Measurements from ENCODE around the gene FAM161B. TPM values are rescaled to one million over a fixed set of nuclear protein-coding genes. Genes with fewer than 3 reads are reported as not detected.
"Not testable (repeated sequence)": the region's sequence is repeated elsewhere in the genome, so short reads cannot be mapped to it uniquely, and the experiment has no call there.

Gene FAM161B, protein sequence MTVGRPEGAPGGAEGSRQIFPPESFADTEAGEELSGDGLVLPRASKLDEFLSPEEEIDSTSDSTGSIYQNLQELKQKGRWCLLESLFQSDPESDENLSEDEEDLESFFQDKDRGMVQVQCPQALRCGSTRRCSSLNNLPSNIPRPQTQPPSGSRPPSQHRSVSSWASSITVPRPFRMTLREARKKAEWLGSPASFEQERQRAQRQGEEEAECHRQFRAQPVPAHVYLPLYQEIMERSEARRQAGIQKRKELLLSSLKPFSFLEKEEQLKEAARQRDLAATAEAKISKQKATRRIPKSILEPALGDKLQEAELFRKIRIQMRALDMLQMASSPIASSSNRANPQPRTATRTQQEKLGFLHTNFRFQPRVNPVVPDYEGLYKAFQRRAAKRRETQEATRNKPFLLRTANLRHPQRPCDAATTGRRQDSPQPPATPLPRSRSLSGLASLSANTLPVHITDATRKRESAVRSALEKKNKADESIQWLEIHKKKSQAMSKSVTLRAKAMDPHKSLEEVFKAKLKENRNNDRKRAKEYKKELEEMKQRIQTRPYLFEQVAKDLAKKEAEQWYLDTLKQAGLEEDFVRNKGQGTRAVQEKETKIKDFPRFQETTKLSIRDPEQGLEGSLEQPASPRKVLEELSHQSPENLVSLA
- 0.57 and 0.68 TPM in 2 replicates for total RNA-seq

DNA sequence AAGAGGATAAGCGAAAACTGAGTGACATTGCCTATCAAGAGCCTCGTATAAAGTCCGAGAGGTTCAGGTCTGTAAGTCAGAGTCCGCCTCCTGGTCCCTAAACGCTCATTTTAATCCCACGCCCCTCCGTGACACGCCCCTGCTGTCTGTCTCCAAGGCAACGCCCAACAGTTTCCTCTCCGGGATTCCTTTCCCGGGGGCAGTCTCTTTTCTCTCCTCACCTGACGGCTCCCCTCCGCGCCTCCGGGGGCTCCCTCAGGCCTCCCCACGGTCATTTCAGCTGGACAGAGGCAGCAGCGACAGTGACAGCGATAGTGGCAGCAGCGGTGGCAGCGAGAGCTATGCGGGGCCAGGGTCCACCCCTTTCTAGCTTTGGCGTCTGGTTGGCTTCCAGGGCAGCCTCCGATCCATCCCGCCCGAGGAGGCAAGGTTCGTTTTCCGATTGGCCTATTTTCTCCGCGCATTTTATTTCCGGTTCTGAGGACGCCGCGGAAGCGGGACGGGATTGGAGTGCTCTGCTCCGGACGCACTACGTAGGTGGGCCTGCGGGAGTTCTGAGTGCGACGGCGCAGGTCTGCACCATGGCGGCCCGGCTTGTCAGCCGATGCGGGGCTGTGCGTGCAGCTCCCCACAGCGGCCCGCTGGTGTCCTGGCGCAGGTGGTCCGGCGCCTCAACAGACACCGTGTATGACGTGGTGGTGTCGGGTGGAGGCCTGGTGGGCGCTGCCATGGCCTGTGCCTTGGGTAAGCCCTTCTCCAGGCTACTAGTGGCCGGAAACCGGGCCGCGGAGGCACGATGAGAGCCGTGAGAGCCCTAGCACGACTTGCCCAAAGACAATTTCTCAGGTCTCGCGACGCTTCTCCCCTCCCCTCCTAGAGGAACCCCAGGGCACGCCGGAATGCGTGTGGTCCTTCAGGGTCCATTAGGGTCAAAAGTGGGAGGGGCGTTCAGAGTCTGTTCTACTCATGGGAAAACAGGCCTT is at the start of gene FAM161B, which contains the start of gene COQ6:
Gene FAM161B (minus strand): TSS at position 343 of the 983 bp plus-strand sequence. CDS start 68 bp downstream, at position 275.
Gene COQ6 (plus strand): TSS at position 551 of the 983 bp plus-strand sequence. CDS start 31 bp downstream, at position 582.
- Mint-ChIP-seq H3K36me3 (ENCODE audit: low read depth) (peaks cover 4% of the 10 kb centered on the region), H3K27ac (peak within 1 kb of the TSS; percentile 79), H3K4me3 (ENCODE audit: low read depth) (peak within 1 kb of the TSS; percentile 95), H3K27me3 (ENCODE audit: low read depth) (no peaks in the 10 kb centered on the region), H3K9me3 (no peaks in the 10 kb centered on the region), H3K4me1 (ENCODE audit: low read depth) (peaks cover 8% of the 10 kb centered on the region)
- intact Hi-C loops (cut with micrococcal nuclease): loop anchor here (1.0 to 5.0 kb wide), 3 partner anchors 63 to 134 kb away; partner anchors contain the start of genes ALDH6A1, BBOF1, ENTPD5 and LIN52
- peak; percentile 92 for DNase-seq (ENCODE audit: low spot score)

DNA sequence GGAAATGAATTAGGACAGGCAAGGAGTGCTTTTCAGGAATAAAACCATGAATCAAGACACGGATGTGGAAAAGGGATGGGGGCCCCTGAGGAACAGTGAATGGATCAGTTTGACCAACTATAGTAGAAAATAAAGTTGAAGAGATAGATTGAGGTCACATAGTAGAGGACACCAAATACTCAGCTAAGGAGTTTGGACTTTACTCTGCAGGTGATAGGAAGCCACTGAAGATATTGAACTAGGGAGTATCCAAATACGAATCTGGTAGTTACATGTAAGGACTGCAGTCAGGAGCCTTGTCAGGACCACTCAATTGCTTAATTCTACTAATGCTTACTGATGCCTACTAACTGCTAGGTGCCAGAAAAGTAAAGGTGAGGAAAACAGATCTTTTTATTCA is 48.8 kb upstream of the FAM161B start:
- intact Hi-C loops (cut with micrococcal nuclease): no loop called here
- Mint-ChIP-seq H3K4me1 (ENCODE audit: low read depth) (no peaks in the 10 kb centered on the region), H3K27ac (no peak overlapping the region)

GRCh38 chr14:73997944-73998447 is 48.1 kb upstream of the FAM161B start:
- no peaks in the 10 kb centered on the region for H3K4me1 Mint-ChIP-seq (ENCODE audit: low read depth)
- no peaks in the 10 kb centered on the region for H3K36me3 Mint-ChIP-seq (ENCODE audit: low read depth)
- H3K9me3 Mint-ChIP-seq: no peaks in the 10 kb centered on the region
- no peaks in the 10 kb centered on the region for H3K27me3 Mint-ChIP-seq (ENCODE audit: low read depth)
- intact Hi-C loops (cut with micrococcal nuclease): no loop called here
- DNase-seq (ENCODE audit: low spot score): no peak
- H3K27ac Mint-ChIP-seq: no peak overlapping the region
- no peak overlapping the region for H3K4me3 Mint-ChIP-seq (ENCODE audit: low read depth)

More for the DNA sequence above, 48.8 kb upstream of the FAM161B start:
- Mint-ChIP-seq H3K27me3 (ENCODE audit: low read depth) (no peaks in the 10 kb centered on the region), H3K9me3 (no peaks in the 10 kb centered on the region), H3K4me3 (ENCODE audit: low read depth) (no peak overlapping the region), H3K36me3 (ENCODE audit: low read depth) (no peaks in the 10 kb centered on the region)
- no peak for DNase-seq (ENCODE audit: low spot score)

- Mint-ChIP-seq H3K27me3 (ENCODE audit: low read depth) (no peaks in the 10 kb centered on the region), H3K9me3 (no peaks in the 10 kb centered on the region), H3K36me3 (ENCODE audit: low read depth) (no peaks in the 10 kb centered on the region), H3K27ac (no peak overlapping the region), H3K4me1 (ENCODE audit: low read depth) (no peaks in the 10 kb centered on the region), H3K4me3 (ENCODE audit: low read depth) (no peak overlapping the region)
- intact Hi-C loops (cut with micrococcal nuclease): no loop called here
- no peak for DNase-seq (ENCODE audit: low spot score)
These were observed 47.4 kb upstream of the FAM161B start for GRCh38 chr14:73997108-73997943.

GRCh38 chr14:73996731-73997107 is 46.8 kb upstream of the FAM161B start:
- no peaks in the 10 kb centered on the region for H3K9me3 Mint-ChIP-seq
- no peak for DNase-seq (ENCODE audit: low spot score)
- H3K4me3 Mint-ChIP-seq (ENCODE audit: low read depth): no peak overlapping the region
- no peaks in the 10 kb centered on the region for H3K36me3 Mint-ChIP-seq (ENCODE audit: low read depth)
- intact Hi-C loops (cut with micrococcal nuclease): no loop called here
- no peaks in the 10 kb centered on the region for H3K4me1 Mint-ChIP-seq (ENCODE audit: low read depth)
- H3K27ac Mint-ChIP-seq: no peak overlapping the region
- no peaks in the 10 kb centered on the region for H3K27me3 Mint-ChIP-seq (ENCODE audit: low read depth)

- Mint-ChIP-seq H3K36me3 (ENCODE audit: low read depth) (no peaks in the 10 kb centered on the region), H3K4me3 (ENCODE audit: low read depth) (no peak overlapping the region), H3K27me3 (ENCODE audit: low read depth) (no peaks in the 10 kb centered on the region), H3K27ac (no peak overlapping the region), H3K9me3 (no peaks in the 10 kb centered on the region), H3K4me1 (ENCODE audit: low read depth) (no peaks in the 10 kb centered on the region)
- DNase-seq (ENCODE audit: low spot score): no peak
- intact Hi-C loops (cut with micrococcal nuclease): no loop called here
These were observed 46.1 kb upstream of the FAM161B start for GRCh38 chr14:73995977-73996378.

DNA sequence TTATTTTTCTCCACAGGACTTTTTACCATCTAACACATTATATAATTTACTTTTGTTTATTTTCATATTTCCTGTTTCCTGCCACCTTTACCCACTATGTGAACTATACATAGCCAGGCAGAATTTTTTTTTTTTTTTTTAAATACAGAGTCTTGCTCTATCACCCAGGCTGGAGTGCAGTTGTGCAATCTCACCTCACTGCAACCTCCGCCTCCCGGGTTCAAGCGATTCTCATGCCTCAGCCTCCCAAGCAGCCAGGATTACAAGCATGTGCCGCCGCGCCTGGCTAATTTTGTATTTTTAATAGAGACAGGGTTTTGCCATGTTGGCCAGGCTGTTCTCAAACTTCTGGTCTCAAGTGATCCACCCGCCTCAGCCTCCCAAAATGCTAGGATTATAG is 45.0 kb upstream of the FAM161B start:
- H3K27me3 Mint-ChIP-seq (ENCODE audit: low read depth); H3K9me3 Mint-ChIP-seq; H3K36me3 Mint-ChIP-seq (ENCODE audit: low read depth); H3K4me1 Mint-ChIP-seq (ENCODE audit: low read depth); H3K27ac Mint-ChIP-seq; intact Hi-C loops (cut with micrococcal nuclease); H3K4me3 Mint-ChIP-seq (ENCODE audit: low read depth); DNase-seq (ENCODE audit: low spot score): not testable (repeated sequence)

- H3K9me3 Mint-ChIP-seq: no peaks in the 10 kb centered on the region
- intact Hi-C loops (cut with micrococcal nuclease): no loop called here
- no peaks in the 10 kb centered on the region for H3K27me3 Mint-ChIP-seq (ENCODE audit: low read depth)
- H3K4me1 Mint-ChIP-seq (ENCODE audit: low read depth): no peaks in the 10 kb centered on the region
- no peak overlapping the region for H3K4me3 Mint-ChIP-seq (ENCODE audit: low read depth)
- H3K36me3 Mint-ChIP-seq (ENCODE audit: low read depth): peaks cover 4% of the 10 kb centered on the region
- DNase-seq (ENCODE audit: low spot score): no peak
- no peak overlapping the region for H3K27ac Mint-ChIP-seq
These were observed 41.2 kb upstream of the FAM161B start for GRCh38 chr14:73991092-73991491.

- H3K9me3 Mint-ChIP-seq; H3K27ac Mint-ChIP-seq; H3K27me3 Mint-ChIP-seq (ENCODE audit: low read depth); intact Hi-C loops (cut with micrococcal nuclease); H3K4me1 Mint-ChIP-seq (ENCODE audit: low read depth); DNase-seq (ENCODE audit: low spot score); H3K4me3 Mint-ChIP-seq (ENCODE audit: low read depth): not testable (repeated sequence)
- peaks cover 12% of the 10 kb centered on the region for H3K36me3 Mint-ChIP-seq (ENCODE audit: low read depth)
These were observed 38.8 kb upstream of the FAM161B start for GRCh38 chr14:73988656-73989055.

GRCh38 chr14:73988065-73988464 is 38.2 kb upstream of the FAM161B start:
- H3K27me3 Mint-ChIP-seq (ENCODE audit: low read depth): no peaks in the 10 kb centered on the region
- no peak for DNase-seq (ENCODE audit: low spot score)
- intact Hi-C loops (cut with micrococcal nuclease): no loop called here
- no peak overlapping the region for H3K27ac Mint-ChIP-seq
- H3K4me3 Mint-ChIP-seq (ENCODE audit: low read depth): no peak overlapping the region
- H3K9me3 Mint-ChIP-seq: no peaks in the 10 kb centered on the region
- H3K36me3 Mint-ChIP-seq (ENCODE audit: low read depth): peaks cover 12% of the 10 kb centered on the region
- H3K4me1 Mint-ChIP-seq (ENCODE audit: low read depth): no peaks in the 10 kb centered on the region

DNA sequence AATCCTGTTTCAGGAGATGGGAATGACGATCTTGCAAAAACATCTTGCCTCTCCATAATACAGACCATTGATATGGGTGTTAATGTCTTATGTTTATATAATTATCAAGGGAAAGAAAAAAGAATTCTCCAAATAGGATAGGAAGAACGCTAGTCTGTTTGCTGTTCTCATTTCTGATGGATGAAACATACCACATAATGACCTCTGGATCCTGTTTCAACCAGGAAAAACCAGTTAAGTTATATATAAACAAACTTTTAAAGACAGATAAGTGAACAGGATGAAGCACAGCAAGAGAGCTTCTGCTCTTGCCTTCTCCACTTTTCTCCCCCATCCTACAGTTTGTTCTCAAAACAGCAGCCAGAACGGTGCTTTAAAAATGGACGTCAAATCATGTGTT is 28.0 kb upstream of the FAM161B start:
- Mint-ChIP-seq H3K27ac (no peak overlapping the region), H3K9me3 (no peaks in the 10 kb centered on the region), H3K4me3 (ENCODE audit: low read depth) (no peak overlapping the region), H3K36me3 (ENCODE audit: low read depth) (no peaks in the 10 kb centered on the region), H3K4me1 (ENCODE audit: low read depth) (no peaks in the 10 kb centered on the region), H3K27me3 (ENCODE audit: low read depth) (no peaks in the 10 kb centered on the region)
- intact Hi-C loops (cut with micrococcal nuclease): no loop called here
- no peak for DNase-seq (ENCODE audit: low spot score)

DNA sequence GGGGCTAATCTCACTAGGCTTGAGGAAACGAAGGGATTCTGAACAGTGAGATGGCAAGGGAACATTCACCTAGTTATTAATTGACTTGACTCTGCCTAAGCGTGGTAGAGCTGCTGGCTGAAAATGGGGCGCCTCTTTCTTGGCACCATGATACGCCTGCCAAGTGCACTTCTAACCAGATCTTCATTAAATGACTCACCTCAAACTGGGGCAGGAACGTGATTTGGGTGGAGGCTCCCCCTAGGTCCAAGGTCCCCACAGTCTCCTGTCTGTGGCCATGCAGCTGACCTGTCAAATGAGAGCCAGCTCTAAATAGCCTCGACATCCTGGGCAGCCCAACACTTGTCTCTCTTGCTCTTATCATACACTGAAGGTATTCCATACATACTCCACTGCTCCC is 26.2 kb upstream of the FAM161B start:
- peaks cover 5% of the 10 kb centered on the region for H3K36me3 Mint-ChIP-seq (ENCODE audit: low read depth)
- no peak overlapping the region for H3K4me3 Mint-ChIP-seq (ENCODE audit: low read depth)
- H3K27ac Mint-ChIP-seq: no peak overlapping the region
- no peaks in the 10 kb centered on the region for H3K27me3 Mint-ChIP-seq (ENCODE audit: low read depth)
- DNase-seq (ENCODE audit: low spot score): no peak
- intact Hi-C loops (cut with micrococcal nuclease): no loop called here
- H3K4me1 Mint-ChIP-seq (ENCODE audit: low read depth): no peaks in the 10 kb centered on the region
- H3K9me3 Mint-ChIP-seq: no peaks in the 10 kb centered on the region
